Ectodermal cell (in vitro differentiated cells): ENCODE results near the gene TBXAS1.

ENCODE experiments used
- H3K27ac ChIP-seq: 2 replicates; pipeline ENCODE4 v1.7.0; 2013; ENCODE audit warnings: mild to moderate bottlenecking, low read depth, low read length; ENCODE audit not compliant: insufficient read depth, poor library complexity, severe bottlenecking
- H3K27me3 ChIP-seq: 2 replicates; pipeline ENCODE4 v1.7.0; 2013; ENCODE audit warnings: mild to moderate bottlenecking, low read length; ENCODE audit not compliant: insufficient read depth, control insufficient read depth, poor library complexity, severe bottlenecking
- H3K36me3 ChIP-seq: one replicate; pipeline ENCODE4 v1.7.0; 2013; ENCODE audit warnings: low read length; ENCODE audit not compliant: control insufficient read depth, insufficient read depth
- H3K4me1 ChIP-seq: one replicate; pipeline ENCODE4 v1.7.0; 2013; ENCODE audit warnings: low read length; ENCODE audit not compliant: control insufficient read depth, insufficient read depth
- H3K4me3 ChIP-seq: 2 replicates; pipeline ENCODE4 v1.7.0; 2013; ENCODE audit warnings: low read depth, low read length, control low read depth; ENCODE audit not compliant: insufficient read depth
- H3K9me3 ChIP-seq: 2 replicates; pipeline ENCODE4 v1.7.0; 2013; ENCODE audit warnings: mild to moderate bottlenecking, low read length, moderate library complexity; ENCODE audit not compliant: control insufficient read depth
- WGBS, 2 experiments: methylation state at CpG; one replicate each; pipeline ENCODE4 v1.1.7; 2013; ENCODE audit warnings: missing lambda C conversion rate in 2 of 2; 5-methylcytosine and 5-hydroxymethylcytosine counted together

The TBXAS1 gene

GRCh38 chr7:139985811-139986210 is 156.7 kb downstream of the TBXAS1 start:
- Histone ChIP-seq H3K9me3 (no peaks in the 10 kb centered on the region), H3K27ac (no peak overlapping the region), H3K4me3 (no peak overlapping the region), H3K4me1 (peaks cover 5% of the 10 kb centered on the region), H3K36me3 (no peaks in the 10 kb centered on the region), H3K27me3 (no peaks in the 10 kb centered on the region)
- WGBS, 2 experiments = 90% methylated on average over 10 of the region's 10 CpGs

GRCh38 chr7:139987691-139988516 is 158.8 kb downstream of the TBXAS1 start:
- WGBS, 2 experiments = 85% methylated on average over 12 of the region's 13 CpGs

GRCh38 chr7:139989366-139990141 is 160.5 kb downstream of the TBXAS1 start:
- Histone ChIP-seq H3K4me1 (no peaks in the 10 kb centered on the region), H3K36me3 (no peaks in the 10 kb centered on the region), H3K27me3 (no peaks in the 10 kb centered on the region), H3K4me3 (no peak overlapping the region), H3K9me3 (no peaks in the 10 kb centered on the region), H3K27ac (no peak overlapping the region)
- WGBS, 2 experiments = 83% methylated on average over 12 of the region's 12 CpGs

More at GRCh38 chr7:139987691-139988516, 158.8 kb downstream of the TBXAS1 start:
- Histone ChIP-seq H3K4me1 (no peaks in the 10 kb centered on the region), H3K4me3 (no peak overlapping the region), H3K27ac (no peak overlapping the region), H3K9me3 (no peaks in the 10 kb centered on the region), H3K27me3 (no peaks in the 10 kb centered on the region), H3K36me3 (no peaks in the 10 kb centered on the region)

GRCh38 chr7:139990142-139990535 is 161.1 kb downstream of the TBXAS1 start:
- Histone ChIP-seq H3K4me1 (no peaks in the 10 kb centered on the region), H3K27ac (no peak overlapping the region), H3K4me3 (no peak overlapping the region), H3K9me3 (no peaks in the 10 kb centered on the region), H3K36me3 (no peaks in the 10 kb centered on the region), H3K27me3 (no peaks in the 10 kb centered on the region)
- WGBS, 2 experiments = 93% methylated on average over 10 of the region's 10 CpGs

GRCh38 chr7:139990571-139991268 is 161.7 kb downstream of the TBXAS1 start:
- WGBS, 2 experiments = 92 to 93% methylated on average over 22 of the region's 22 CpGs
- no peaks in the 10 kb centered on the region for H3K9me3 ChIP-seq
- no peaks in the 10 kb centered on the region for H3K27me3 ChIP-seq
- no peaks in the 10 kb centered on the region for H3K36me3 ChIP-seq
- no peaks in the 10 kb centered on the region for H3K4me1 ChIP-seq
- H3K27ac ChIP-seq = no peak overlapping the region
- H3K4me3 ChIP-seq = no peak overlapping the region

GRCh38 chr7:139991269-139991666 is 162.2 kb downstream of the TBXAS1 start:
- no peaks in the 10 kb centered on the region for H3K9me3 ChIP-seq
- no peaks in the 10 kb centered on the region for H3K27me3 ChIP-seq
- no peak overlapping the region for H3K27ac ChIP-seq
- no peaks in the 10 kb centered on the region for H3K4me1 ChIP-seq
- H3K4me3 ChIP-seq = no peak overlapping the region
- no peaks in the 10 kb centered on the region for H3K36me3 ChIP-seq
- WGBS, 2 experiments = 86 to 97% methylated on average over 5 of the region's 5 CpGs

GRCh38 chr7:139991911-139992310 is 162.8 kb downstream of the TBXAS1 start:
- H3K4me1 ChIP-seq = no peaks in the 10 kb centered on the region
- WGBS, 2 experiments = 92 to 93% methylated on average over 6 of the region's 6 CpGs
- H3K27ac ChIP-seq = no peak overlapping the region
- H3K36me3 ChIP-seq = no peaks in the 10 kb centered on the region
- H3K4me3 ChIP-seq = no peak overlapping the region
- no peaks in the 10 kb centered on the region for H3K27me3 ChIP-seq
- H3K9me3 ChIP-seq = no peaks in the 10 kb centered on the region

- WGBS, 2 experiments = 89 to 90% methylated on average over 14 of the region's 14 CpGs
- no peaks in the 10 kb centered on the region for H3K36me3 ChIP-seq
- H3K4me3 ChIP-seq = no peak overlapping the region
- no peak overlapping the region for H3K27ac ChIP-seq
- H3K9me3 ChIP-seq = no peaks in the 10 kb centered on the region
- H3K4me1 ChIP-seq = no peaks in the 10 kb centered on the region
- no peaks in the 10 kb centered on the region for H3K27me3 ChIP-seq
Measured at GRCh38 chr7:139992353-139993044, 163.4 kb downstream of the TBXAS1 start.

GRCh38 chr7:139993169-139993568 is 164.1 kb downstream of the TBXAS1 start:
- 93 to 99% methylated on average over 8 of the region's 8 CpGs for whole genome bisulfite sequencing, 2 experiments

More at GRCh38 chr7:139993169-139993568, 164.1 kb downstream of the TBXAS1 start:
- no peaks in the 10 kb centered on the region for H3K9me3 ChIP-seq
- H3K36me3 ChIP-seq = no peaks in the 10 kb centered on the region
- H3K4me1 ChIP-seq = no peaks in the 10 kb centered on the region
- no peak overlapping the region for H3K4me3 ChIP-seq
- H3K27ac ChIP-seq = no peak overlapping the region
- H3K27me3 ChIP-seq = no peaks in the 10 kb centered on the region
